Esophagus muscularis mucosa (tissue), 4 donors: ENCODE measurements around the gene YDJC.

Source experiments
- CTCF ChIP-seq, 3 experiments: fragments of 200-600 bp in 2 of 3; fragments of 450-650 bp in 1 of 3; sonication (generic) in 2 of 3; IDR thresholded peaks; one replicate each; pipeline ENCODE4 v1.5.1; 2017 to 2019; ENCODE audit warnings: antibody characterized with exemption in 3 of 3, mild to moderate bottlenecking in 2 of 3, moderate library complexity in 1 of 3
- EP300 ChIP-seq: sonication (generic); formaldehyde crosslinking; IDR thresholded peaks from one replicate; pipeline ENCODE4 v1.6.1; 2017; ENCODE audit warnings: antibody characterized with exemption
- POLR2A ChIP-seq: fragments of 450-650 bp; IDR thresholded peaks from one replicate; pipeline ENCODE4 v1.6.1; 2017; ENCODE audit warnings: antibody characterized with exemption, moderate library complexity, mild to moderate bottlenecking, low read depth
- POLR2AphosphoS5 ChIP-seq, 2 donors: sonication (generic); formaldehyde crosslinking; IDR thresholded peaks; one replicate each; pipeline ENCODE4 v1.6.1; 2017; ENCODE audit warnings: antibody characterized with exemption in 2 of 2

DNA sequence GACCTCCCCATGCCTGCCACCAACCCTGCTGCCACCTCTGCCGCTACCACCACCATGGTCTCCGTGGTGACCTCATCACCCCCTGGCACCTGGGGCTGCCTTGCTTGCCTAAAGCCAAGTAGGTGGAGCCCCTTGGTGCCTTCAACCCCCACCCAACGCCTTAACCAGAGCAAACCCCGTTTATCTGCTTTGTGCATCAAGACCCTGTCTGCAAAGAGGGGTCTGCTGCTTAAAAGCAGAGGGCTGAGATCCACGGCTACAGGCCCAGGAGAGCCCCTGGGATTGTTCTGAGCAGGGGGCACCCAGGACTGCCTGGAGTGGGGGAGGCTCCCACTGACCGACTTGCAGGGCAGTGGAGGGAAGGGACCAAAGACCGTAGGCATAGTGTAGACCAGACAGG lies 31.1 kb upstream of the YDJC start:
- TF ChIP-seq CTCF (IDR thresholded peaks at IDR 0.05) (no peak), POLR2A (no peak), EP300 (no peak), POLR2AphosphoS5 (IDR thresholded peaks at IDR 0.05) (no peak)
